HEK293 (cell line): ENCODE results near the gene MALRD1.

Source experiments
- CTCF ChIA-PET: fragments of 350-600 bp; formaldehyde crosslinking; extraction: SDS; loops from one replicate; lab custom pipeline; 2021; ENCODE audit warnings: antibody characterized with exemption; lab: Yijun Ruan, JAX
- POLR2A ChIA-PET: fragments of 300-600 bp; formaldehyde crosslinking; extraction: SDS; loops from one replicate; lab custom pipeline; 2020; ENCODE audit warnings: antibody characterized with exemption, inconsistent platforms; lab: Yijun Ruan, JAX
- H3K27ac ChIP-seq: fragments of 200-500 bp; sonication (Bioruptor generic); 2 replicates; pipeline ENCODE4 v1.5.1; 2014; ENCODE audit warnings: low read depth, low read length, control low read depth, inconsistent platforms; ENCODE audit errors: extremely low read depth
- H3K36me3 ChIP-seq, 2 experiments: fragments of 200-500 bp in 1 of 2; sonication (Bioruptor generic) in 1 of 2; 1 replicate in 1 of 2; 2 replicates in 1 of 2; pipeline ENCODE4 v1.5.1; 2014 to 2017; ENCODE audit warnings: inconsistent platforms in 2 of 2, low read length in 2 of 2; ENCODE audit not compliant: control insufficient read depth in 2 of 2, insufficient read depth in 1 of 2
- H3K4me1 ChIP-seq: fragments of 200-500 bp; sonication (Bioruptor generic); 2 replicates; pipeline ENCODE4 v1.5.1; 2014; ENCODE audit warnings: mild to moderate bottlenecking, low read length, inconsistent platforms; ENCODE audit not compliant: control insufficient read depth, insufficient read depth
- H3K4me3 ChIP-seq: 2 replicates; pipeline ENCODE4 v1.5.1; 2011; ENCODE audit warnings: low read depth, mild to moderate bottlenecking, control low read depth, low read length, moderate library complexity
- H3K9me3 ChIP-seq: fragments of 200-500 bp; sonication (Bioruptor generic); 2 replicates; pipeline ENCODE4 v1.5.1; 2014; ENCODE audit warnings: low read depth, low read length, inconsistent platforms; ENCODE audit not compliant: control insufficient read depth, insufficient read depth
- GLIS2 ChIP-seq: fragments of 450-650 bp; formaldehyde crosslinking; IDR thresholded peaks from 2 replicates; pipeline ENCODE4 v1.5.1; 2016; ENCODE audit warnings: missing biosample characterization, missing genetic modification characterization
- ZNF174 ChIP-seq: fragments of 450-650 bp; formaldehyde crosslinking; IDR thresholded peaks from 2 replicates; pipeline ENCODE4 v1.5.0; 2017; ENCODE audit warnings: missing biosample characterization, mild to moderate bottlenecking, missing genetic modification characterization
- ZNF202 ChIP-seq: fragments of 450-650 bp; formaldehyde crosslinking; IDR thresholded peaks from 2 replicates; pipeline ENCODE4 v1.5.1; 2016; ENCODE audit warnings: missing biosample characterization, missing genetic modification characterization, borderline replicate concordance
- ZNF211 ChIP-seq: fragments of 450-650 bp; formaldehyde crosslinking; IDR thresholded peaks from 2 replicates; pipeline ENCODE4 v1.5.1; 2016; ENCODE audit warnings: low read depth, missing biosample characterization, missing genetic modification characterization
- ZNF248 ChIP-seq: fragments of 450-650 bp; formaldehyde crosslinking; IDR thresholded peaks from 2 replicates; pipeline ENCODE4 v1.5.1; 2017; ENCODE audit warnings: missing biosample characterization, missing genetic modification characterization
- ZNF416 ChIP-seq: fragments of 450-650 bp; formaldehyde crosslinking; IDR thresholded peaks from 2 replicates; pipeline ENCODE4 v1.5.1; 2016; ENCODE audit warnings: missing biosample characterization, missing genetic modification characterization
- ZNF426 ChIP-seq: fragments of 450-650 bp; formaldehyde crosslinking; IDR thresholded peaks from 2 replicates; pipeline ENCODE4 v1.5.1; 2017; ENCODE audit warnings: missing biosample characterization, missing genetic modification characterization, mild to moderate bottlenecking, inconsistent platforms, moderate library complexity
- ZNF473 ChIP-seq: fragments of 450-650 bp; formaldehyde crosslinking; IDR thresholded peaks from 2 replicates; pipeline ENCODE4 v1.5.1; 2017; ENCODE audit warnings: missing biosample characterization, missing genetic modification characterization
- ZNF560 ChIP-seq: fragments of 450-650 bp; formaldehyde crosslinking; IDR thresholded peaks from 2 replicates; pipeline ENCODE4 v1.5.1; 2017; ENCODE audit warnings: missing biosample characterization, missing genetic modification characterization, borderline replicate concordance
- ZNF670 ChIP-seq: fragments of 450-650 bp; formaldehyde crosslinking; IDR thresholded peaks from 2 replicates; pipeline ENCODE4 v1.5.1; 2016; ENCODE audit warnings: missing biosample characterization, missing genetic modification characterization, low read depth
- TF ChIP-seq, protein P1 (sequence below): fragments of 450-650 bp; formaldehyde crosslinking; IDR thresholded peaks from 2 replicates; pipeline ENCODE4 v1.5.1; 2017; ENCODE audit warnings: missing biosample characterization, missing genetic modification characterization
- TF ChIP-seq, protein P2 (sequence below): fragments of 450-650 bp; formaldehyde crosslinking; IDR thresholded peaks from 2 replicates; pipeline ENCODE4 v1.5.1; 2017; ENCODE audit warnings: missing biosample characterization, missing genetic modification characterization
- TF ChIP-seq, protein P3 (sequence below): fragments of 450-650 bp; formaldehyde crosslinking; IDR thresholded peaks from 2 replicates; pipeline ENCODE4 v1.5.1; 2016; ENCODE audit warnings: missing biosample characterization, missing genetic modification characterization
- TF ChIP-seq, protein P4 (sequence below): fragments of 450-650 bp; formaldehyde crosslinking; conservative IDR thresholded peaks from 2 replicates; pipeline ENCODE4 v1.5.1; 2016; ENCODE audit warnings: low read depth, missing biosample characterization, missing genetic modification characterization
- TF ChIP-seq, protein P5 (sequence below): fragments of 450-650 bp; formaldehyde crosslinking; IDR thresholded peaks from 2 replicates; pipeline ENCODE4; 2016; ENCODE audit warnings: missing biosample characterization, missing genetic modification characterization
- TF ChIP-seq, protein P6 (sequence below): fragments of 450-650 bp; formaldehyde crosslinking; IDR thresholded peaks from 2 replicates; pipeline ENCODE4 v1.5.1; 2016; ENCODE audit warnings: missing biosample characterization, missing genetic modification characterization
- TF ChIP-seq, protein P7 (sequence below): fragments of 450-650 bp; formaldehyde crosslinking; IDR thresholded peaks from 2 replicates; pipeline ENCODE4 v1.5.1; 2017; ENCODE audit warnings: missing biosample characterization, missing genetic modification characterization

MALRD1 gene

DNA sequence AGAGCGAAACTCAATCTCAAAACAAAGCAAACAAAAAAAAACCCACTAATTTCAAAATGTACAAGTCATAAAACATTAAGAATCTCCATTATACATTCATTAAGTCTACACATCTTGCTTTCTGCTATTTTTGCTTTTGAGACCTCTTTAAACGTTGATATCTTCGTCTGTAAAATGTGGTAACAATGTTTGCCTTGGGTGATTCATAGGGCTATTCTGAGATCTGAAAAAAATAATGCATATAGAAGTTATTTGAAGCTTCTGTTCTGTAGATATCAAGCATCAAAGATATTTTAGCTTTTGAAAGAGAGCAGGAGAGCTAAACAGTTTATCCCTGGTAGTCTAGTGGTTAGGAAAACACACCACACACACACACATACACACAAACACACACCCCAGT lies 609.5 kb downstream of the MALRD1 start:
- TF ChIP-seq, protein P1, sequence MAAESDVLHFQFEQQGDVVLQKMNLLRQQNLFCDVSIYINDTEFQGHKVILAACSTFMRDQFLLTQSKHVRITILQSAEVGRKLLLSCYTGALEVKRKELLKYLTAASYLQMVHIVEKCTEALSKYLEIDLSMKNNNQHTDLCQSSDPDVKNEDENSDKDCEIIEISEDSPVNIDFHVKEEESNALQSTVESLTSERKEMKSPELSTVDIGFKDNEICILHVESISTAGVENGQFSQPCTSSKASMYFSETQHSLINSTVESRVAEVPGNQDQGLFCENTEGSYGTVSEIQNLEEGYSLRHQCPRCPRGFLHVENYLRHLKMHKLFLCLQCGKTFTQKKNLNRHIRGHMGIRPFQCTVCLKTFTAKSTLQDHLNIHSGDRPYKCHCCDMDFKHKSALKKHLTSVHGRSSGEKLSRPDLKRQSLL (tag by site-specific recombination) = no peak
- TF ChIP-seq, protein P2, sequence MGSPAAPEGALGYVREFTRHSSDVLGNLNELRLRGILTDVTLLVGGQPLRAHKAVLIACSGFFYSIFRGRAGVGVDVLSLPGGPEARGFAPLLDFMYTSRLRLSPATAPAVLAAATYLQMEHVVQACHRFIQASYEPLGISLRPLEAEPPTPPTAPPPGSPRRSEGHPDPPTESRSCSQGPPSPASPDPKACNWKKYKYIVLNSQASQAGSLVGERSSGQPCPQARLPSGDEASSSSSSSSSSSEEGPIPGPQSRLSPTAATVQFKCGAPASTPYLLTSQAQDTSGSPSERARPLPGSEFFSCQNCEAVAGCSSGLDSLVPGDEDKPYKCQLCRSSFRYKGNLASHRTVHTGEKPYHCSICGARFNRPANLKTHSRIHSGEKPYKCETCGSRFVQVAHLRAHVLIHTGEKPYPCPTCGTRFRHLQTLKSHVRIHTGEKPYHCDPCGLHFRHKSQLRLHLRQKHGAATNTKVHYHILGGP (tag by site-specific recombination) = no peak
- TF ChIP-seq ZNF426 (tag by site-specific recombination) (no peak), ZNF174 (tag by site-specific recombination) (no peak), GLIS2 (tag by site-specific recombination) (no peak), ZNF560 (tag by site-specific recombination) (no peak), ZNF473 (no peak), ZNF248 (tag by site-specific recombination) (no peak), ZNF202 (tag by site-specific recombination) (no peak)
- TF ChIP-seq, protein P3, sequence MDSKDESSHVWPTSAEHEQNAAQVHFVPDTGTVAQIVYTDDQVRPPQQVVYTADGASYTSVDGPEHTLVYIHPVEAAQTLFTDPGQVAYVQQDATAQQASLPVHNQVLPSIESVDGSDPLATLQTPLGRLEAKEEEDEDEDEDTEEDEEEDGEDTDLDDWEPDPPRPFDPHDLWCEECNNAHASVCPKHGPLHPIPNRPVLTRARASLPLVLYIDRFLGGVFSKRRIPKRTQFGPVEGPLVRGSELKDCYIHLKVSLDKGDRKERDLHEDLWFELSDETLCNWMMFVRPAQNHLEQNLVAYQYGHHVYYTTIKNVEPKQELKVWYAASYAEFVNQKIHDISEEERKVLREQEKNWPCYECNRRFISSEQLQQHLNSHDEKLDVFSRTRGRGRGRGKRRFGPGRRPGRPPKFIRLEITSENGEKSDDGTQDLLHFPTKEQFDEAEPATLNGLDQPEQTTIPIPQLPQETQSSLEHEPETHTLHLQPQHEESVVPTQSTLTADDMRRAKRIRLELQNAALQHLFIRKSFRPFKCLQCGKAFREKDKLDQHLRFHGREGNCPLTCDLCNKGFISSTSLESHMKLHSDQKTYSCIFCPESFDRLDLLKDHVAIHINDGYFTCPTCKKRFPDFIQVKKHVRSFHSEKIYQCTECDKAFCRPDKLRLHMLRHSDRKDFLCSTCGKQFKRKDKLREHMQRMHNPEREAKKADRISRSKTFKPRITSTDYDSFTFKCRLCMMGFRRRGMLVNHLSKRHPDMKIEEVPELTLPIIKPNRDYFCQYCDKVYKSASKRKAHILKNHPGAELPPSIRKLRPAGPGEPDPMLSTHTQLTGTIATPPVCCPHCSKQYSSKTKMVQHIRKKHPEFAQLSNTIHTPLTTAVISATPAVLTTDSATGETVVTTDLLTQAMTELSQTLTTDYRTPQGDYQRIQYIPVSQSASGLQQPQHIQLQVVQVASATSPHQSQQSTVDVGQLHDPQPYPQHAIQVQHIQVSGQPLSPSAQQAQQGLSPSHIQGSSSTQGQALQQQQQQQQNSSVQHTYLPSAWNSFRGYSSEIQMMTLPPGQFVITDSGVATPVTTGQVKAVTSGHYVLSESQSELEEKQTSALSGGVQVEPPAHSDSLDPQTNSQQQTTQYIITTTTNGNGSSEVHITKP (tag by site-specific recombination) = no peak
- TF ChIP-seq, protein P4, sequence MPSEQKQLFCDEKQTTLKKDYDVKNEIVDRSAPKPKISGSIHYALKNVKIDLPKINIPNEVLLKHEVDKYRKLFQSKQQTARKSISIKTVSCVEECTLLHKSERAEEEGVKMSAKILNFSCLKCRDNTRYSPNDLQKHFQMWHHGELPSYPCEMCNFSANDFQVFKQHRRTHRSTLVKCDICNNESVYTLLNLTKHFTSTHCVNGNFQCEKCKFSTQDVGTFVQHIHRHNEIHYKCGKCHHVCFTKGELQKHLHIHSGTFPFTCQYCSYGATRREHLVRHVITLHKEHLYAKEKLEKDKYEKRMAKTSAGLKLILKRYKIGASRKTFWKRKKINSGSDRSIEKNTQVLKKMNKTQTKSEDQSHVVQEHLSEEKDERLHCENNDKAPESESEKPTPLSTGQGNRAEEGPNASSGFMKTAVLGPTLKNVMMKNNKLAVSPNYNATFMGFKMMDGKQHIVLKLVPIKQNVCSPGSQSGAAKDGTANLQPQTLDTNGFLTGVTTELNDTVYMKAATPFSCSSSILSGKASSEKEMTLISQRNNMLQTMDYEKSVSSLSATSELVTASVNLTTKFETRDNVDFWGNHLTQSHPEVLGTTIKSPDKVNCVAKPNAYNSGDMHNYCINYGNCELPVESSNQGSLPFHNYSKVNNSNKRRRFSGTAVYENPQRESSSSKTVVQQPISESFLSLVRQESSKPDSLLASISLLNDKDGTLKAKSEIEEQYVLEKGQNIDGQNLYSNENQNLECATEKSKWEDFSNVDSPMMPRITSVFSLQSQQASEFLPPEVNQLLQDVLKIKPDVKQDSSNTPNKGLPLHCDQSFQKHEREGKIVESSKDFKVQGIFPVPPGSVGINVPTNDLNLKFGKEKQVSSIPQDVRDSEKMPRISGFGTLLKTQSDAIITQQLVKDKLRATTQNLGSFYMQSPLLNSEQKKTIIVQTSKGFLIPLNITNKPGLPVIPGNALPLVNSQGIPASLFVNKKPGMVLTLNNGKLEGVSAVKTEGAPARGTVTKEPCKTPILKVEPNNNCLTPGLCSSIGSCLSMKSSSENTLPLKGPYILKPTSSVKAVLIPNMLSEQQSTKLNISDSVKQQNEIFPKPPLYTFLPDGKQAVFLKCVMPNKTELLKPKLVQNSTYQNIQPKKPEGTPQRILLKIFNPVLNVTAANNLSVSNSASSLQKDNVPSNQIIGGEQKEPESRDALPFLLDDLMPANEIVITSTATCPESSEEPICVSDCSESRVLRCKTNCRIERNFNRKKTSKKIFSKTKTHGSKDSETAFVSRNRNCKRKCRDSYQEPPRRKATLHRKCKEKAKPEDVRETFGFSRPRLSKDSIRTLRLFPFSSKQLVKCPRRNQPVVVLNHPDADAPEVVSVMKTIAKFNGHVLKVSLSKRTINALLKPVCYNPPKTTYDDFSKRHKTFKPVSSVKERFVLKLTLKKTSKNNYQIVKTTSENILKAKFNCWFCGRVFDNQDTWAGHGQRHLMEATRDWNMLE (tag by site-specific recombination) = no peak
- Histone ChIP-seq H3K4me3 (no peak overlapping the region), H3K9me3 (no peaks in the 10 kb centered on the region), H3K4me1 (no peaks in the 10 kb centered on the region), H3K36me3 (no peaks in the 10 kb centered on the region), H3K27ac (no peak overlapping the region)
- ChIA-PET CTCF (interaction anchor here (1.1 kb wide), 1 partner anchor 246 kb away, joined by 3 read pairs; no protein-coding TSS in a partner anchor), POLR2A (no interaction called here)

DNA sequence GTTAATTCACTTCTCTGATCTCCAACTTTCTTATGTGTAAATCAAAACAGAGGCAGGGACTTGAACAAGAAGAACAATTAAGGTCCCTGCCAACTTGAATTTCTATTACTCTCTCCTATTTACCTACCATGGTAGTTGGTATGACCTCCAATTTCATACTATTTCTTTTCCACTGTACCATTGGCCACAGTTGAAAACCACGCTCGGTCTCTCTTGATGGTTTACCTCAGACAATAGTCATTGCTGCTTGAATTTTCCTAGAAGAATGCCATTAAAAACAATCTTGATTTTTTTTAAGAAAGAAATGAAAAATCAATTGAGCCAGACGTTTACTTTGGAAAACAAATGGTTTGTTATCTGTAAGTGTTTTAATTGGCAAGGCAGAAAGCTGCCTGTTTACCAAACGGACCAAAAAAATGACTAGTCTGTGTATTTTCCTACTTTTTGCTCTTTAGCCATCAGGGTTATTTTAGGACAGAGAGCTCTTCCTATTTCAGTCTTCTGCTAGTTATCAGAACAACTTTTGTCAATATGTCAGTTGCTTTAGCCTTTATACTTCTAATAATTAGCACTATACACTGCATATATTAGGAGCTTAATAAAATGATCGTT lies 610.1 kb downstream of the MALRD1 start:
- POLR2A ChIA-PET = no interaction called here
- no peaks in the 10 kb centered on the region for H3K4me1 ChIP-seq
- CTCF ChIA-PET = interaction anchor here (1.1 kb wide), 1 partner anchor 246 kb away, joined by 3 read pairs; no protein-coding TSS in a partner anchor
- TF ChIP-seq ZNF670 (tag by site-specific recombination) = no peak
- TF ChIP-seq ZNF416 (tag by site-specific recombination) = no peak
- TF ChIP-seq, protein P5, sequence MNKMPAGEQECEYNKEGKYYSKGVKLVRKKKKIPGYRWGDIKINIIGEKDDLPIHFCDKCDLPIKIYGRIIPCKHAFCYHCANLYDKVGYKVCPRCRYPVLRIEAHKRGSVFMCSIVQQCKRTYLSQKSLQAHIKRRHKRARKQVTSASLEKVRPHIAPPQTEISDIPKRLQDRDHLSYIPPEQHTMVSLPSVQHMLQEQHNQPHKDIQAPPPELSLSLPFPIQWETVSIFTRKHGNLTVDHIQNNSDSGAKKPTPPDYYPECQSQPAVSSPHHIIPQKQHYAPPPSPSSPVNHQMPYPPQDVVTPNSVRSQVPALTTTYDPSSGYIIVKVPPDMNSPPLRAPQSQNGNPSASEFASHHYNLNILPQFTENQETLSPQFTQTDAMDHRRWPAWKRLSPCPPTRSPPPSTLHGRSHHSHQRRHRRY (tag by site-specific recombination) = no peak
- TF ChIP-seq, protein P6, sequence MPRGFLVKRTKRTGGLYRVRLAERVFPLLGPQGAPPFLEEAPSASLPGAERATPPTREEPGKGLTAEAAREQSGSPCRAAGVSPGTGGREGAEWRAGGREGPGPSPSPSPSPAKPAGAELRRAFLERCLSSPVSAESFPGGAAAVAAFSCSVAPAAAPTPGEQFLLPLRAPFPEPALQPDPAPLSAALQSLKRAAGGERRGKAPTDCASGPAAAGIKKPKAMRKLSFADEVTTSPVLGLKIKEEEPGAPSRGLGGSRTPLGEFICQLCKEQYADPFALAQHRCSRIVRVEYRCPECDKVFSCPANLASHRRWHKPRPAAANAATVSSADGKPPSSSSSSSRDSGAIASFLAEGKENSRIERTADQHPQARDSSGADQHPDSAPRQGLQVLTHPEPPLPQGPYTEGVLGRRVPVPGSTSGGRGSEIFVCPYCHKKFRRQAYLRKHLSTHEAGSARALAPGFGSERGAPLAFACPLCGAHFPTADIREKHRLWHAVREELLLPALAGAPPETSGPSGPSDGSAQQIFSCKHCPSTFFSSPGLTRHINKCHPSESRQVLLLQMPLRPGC (tag by site-specific recombination) = no peak
- TF ChIP-seq, protein P7, sequence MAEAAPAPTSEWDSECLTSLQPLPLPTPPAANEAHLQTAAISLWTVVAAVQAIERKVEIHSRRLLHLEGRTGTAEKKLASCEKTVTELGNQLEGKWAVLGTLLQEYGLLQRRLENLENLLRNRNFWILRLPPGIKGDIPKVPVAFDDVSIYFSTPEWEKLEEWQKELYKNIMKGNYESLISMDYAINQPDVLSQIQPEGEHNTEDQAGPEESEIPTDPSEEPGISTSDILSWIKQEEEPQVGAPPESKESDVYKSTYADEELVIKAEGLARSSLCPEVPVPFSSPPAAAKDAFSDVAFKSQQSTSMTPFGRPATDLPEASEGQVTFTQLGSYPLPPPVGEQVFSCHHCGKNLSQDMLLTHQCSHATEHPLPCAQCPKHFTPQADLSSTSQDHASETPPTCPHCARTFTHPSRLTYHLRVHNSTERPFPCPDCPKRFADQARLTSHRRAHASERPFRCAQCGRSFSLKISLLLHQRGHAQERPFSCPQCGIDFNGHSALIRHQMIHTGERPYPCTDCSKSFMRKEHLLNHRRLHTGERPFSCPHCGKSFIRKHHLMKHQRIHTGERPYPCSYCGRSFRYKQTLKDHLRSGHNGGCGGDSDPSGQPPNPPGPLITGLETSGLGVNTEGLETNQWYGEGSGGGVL (tag by site-specific recombination) = no peak
- no peak for TF ChIP-seq ZNF211 (tag by site-specific recombination)

More for the DNA sequence above, 610.1 kb downstream of the MALRD1 start:
- Histone ChIP-seq H3K27ac (no peak overlapping the region), H3K36me3 (no peaks in the 10 kb centered on the region), H3K9me3 (no peaks in the 10 kb centered on the region), H3K4me3 (no peak overlapping the region)
